ENCODE measurements around the gene SLC7A9.

- TF ChIP-seq POLR2AphosphoS5 (IDR thresholded peaks at IDR 0.05; ENCODE audit: low read depth, low read length) (no peak), POLR2A (IDR thresholded peaks at IDR 0.05; ENCODE audit: low read depth, low read length) (no peak), TAF1 (IDR thresholded peaks at IDR 0.05; ENCODE audit: borderline replicate concordance, low read depth, low read length) (no peak)
Observed at GRCh38 chr19:32866061-32866460, 3.5 kb downstream of the SLC7A9 start.

All from GM12892 (cell line).